ENCODE results near the gene RAB3A.
"Not testable (repeated sequence)": the region's sequence is repeated elsewhere in the genome, so short reads cannot be mapped to it uniquely, and the experiment has no call there.

Gene RAB3A

GRCh38 chr19:18223860-18224524 lies 20.1 kb upstream of the RAB3A start:
- Histone ChIP-seq H3K9ac (ENCODE audit: low read depth, low read length) (peak overlapping the region; percentile 78), H3K36me3 (ENCODE audit: control insufficient read depth, insufficient read depth, low read length) (no peaks in the 10 kb centered on the region), H3K27me3 (ENCODE audit: control insufficient read depth, insufficient read depth, low read length) (peaks cover 25% of the 10 kb centered on the region), H3K27ac (ENCODE audit: low read depth, low read length) (peak overlapping the region; percentile 92), H3K4me3 (ENCODE audit: low read depth, low read length) (peak overlapping the region; percentile 85), H3K4me1 (ENCODE audit: control insufficient read depth, insufficient read depth, low read length) (peaks cover 9% of the 10 kb centered on the region; the same call in 1 of the 2 replicates), H3K9me3 (ENCODE audit: control insufficient read depth, insufficient read depth, low read length) (no peaks in the 10 kb centered on the region)

DNA sequence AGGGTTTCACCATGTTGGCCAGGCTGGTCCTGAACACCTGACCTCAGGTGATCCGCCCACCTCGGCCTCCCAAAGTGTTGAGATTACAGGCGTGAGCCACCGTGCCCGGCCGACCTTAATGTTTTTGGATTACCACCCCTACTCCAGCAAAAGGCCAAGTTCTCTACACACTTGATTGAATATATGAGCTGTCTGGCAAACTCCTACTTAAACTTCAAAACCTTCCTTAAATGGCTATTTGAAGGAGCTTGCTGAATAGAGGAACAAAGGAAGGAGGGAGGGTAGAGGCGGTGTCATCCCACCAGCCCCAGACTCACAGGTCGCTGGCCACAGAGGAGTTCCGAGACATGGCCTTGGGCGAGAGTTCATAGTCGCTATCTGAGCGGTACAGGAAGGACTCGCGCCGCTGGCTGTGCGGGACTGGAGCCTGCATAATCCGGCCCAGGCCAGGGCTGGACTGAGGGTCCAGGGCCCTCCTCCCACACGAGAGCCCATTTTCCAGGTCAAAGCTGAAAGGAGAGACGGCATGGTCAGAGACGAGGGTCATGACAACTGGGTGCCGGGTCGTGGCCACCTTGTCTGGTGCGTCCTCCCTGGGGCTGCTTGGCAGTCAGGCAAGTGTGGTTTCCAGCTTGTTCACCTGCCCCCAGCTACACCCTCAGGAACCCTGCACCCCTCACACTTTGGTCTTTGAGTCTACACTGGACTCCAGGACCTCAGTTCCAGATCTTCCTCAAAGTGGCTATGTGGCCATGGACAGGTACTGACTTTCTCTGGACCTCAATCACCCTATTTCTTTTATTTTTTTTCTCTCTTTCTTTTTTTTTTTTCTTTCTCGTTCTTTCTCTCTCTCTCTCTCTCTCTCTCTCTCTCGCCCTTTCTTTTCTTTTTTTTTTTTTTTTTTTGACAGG lies 18.2 kb upstream of the RAB3A start:
- Histone ChIP-seq H3K4me3 (ENCODE audit: low read depth, low read length) (no peak overlapping the region), H3K27ac (ENCODE audit: low read depth, low read length) (no peak overlapping the region), H3K9ac (ENCODE audit: low read depth, low read length) (no peak overlapping the region), H3K4me1 (ENCODE audit: control insufficient read depth, insufficient read depth, low read length) (peaks cover 9% of the 10 kb centered on the region; the same call in 1 of the 2 replicates), H3K27me3 (ENCODE audit: control insufficient read depth, insufficient read depth, low read length) (peaks cover 24% of the 10 kb centered on the region), H3K9me3 (ENCODE audit: control insufficient read depth, insufficient read depth, low read length) (no peaks in the 10 kb centered on the region), H3K36me3 (ENCODE audit: control insufficient read depth, insufficient read depth, low read length) (no peaks in the 10 kb centered on the region)

DNA sequence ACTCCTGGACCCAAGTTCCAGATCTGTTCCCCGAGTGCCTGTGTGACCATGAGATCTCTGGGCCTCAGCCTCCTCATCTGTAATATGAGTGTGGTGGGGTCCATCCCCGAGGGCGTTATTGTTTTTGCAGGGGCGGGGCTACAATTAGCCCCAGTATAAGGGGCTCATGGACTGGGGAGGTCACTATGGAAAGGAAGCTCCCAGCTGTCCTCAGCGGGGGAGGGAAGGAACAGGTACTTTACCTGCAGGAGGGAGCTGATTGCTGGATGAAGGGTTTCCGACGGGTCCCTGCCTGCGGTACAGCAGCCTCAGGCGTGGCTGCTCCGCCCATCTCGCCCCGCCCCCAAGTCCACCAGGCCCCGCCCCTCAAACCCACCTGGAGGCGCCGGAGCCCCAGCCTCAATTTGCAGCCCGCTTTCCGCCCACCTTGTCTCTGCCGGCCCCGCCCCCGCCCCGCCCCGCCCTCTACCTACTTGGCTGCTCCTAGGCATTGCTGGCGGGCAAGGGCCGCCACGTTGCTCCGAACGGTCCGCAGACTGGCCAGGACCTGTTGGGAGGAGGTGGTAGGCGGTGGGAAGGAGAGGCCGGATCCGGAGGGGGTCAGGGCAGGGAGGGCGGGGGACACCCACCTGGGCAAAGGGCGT lies 16.9 kb upstream of the RAB3A start:
- H3K4me1 ChIP-seq (ENCODE audit: control insufficient read depth, insufficient read depth, low read length): peaks cover 6% of the 10 kb centered on the region; the same call in 1 of the 2 replicates
- H3K9ac ChIP-seq (ENCODE audit: low read depth, low read length): no peak overlapping the region
- H3K27ac ChIP-seq (ENCODE audit: low read depth, low read length): no peak overlapping the region
- H3K36me3 ChIP-seq (ENCODE audit: control insufficient read depth, insufficient read depth, low read length): no peaks in the 10 kb centered on the region
- H3K27me3 ChIP-seq (ENCODE audit: control insufficient read depth, insufficient read depth, low read length): peaks cover 11% of the 10 kb centered on the region
- no peaks in the 10 kb centered on the region for H3K9me3 ChIP-seq (ENCODE audit: control insufficient read depth, insufficient read depth, low read length)
- H3K4me3 ChIP-seq (ENCODE audit: low read depth, low read length): peak overlapping the region; percentile 49; the same call in 1 of the 2 replicates

DNA sequence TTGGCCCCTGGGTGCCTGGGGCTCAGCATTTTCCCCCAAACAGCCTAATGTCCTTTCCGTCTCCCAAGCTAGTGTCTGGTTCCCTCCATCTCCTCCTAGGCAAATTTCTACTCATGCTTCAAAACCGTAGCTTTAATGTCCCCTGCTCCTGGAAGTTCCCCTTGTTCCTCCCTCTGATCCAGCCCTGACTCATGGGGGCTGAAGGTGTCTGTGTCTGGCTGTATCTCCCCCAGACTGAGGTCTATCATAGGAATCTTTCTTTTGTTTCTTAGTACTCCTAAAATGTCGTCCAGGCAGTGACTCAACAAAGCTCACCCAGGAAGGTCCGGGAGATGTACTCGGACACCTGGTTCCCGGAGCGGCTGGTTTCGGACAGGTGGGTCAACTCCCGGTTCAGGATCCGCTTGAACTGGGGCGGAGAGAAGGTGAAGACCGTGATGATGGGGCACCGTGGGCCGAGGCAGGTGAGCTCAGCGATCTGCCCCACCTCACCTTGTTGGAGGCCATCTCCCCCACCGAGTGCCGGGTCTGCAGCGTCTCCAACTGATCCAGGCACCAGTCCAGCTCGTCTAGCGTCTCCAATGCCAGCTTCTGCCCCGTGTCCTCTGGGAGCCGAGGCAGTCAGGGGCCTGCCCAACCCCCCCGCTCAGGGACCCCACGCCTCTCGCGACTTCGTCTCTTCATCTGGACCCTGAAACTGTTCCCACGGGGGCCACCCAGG lies 16.2 kb upstream of the RAB3A start:
- no peak overlapping the region for H3K9ac ChIP-seq (ENCODE audit: low read depth, low read length)
- peaks cover 4% of the 10 kb centered on the region for H3K27me3 ChIP-seq (ENCODE audit: control insufficient read depth, insufficient read depth, low read length)
- peaks cover under 1% of the 10 kb centered on the region; the same call in 1 of the 2 replicates for H3K4me1 ChIP-seq (ENCODE audit: control insufficient read depth, insufficient read depth, low read length)
- H3K36me3 ChIP-seq (ENCODE audit: control insufficient read depth, insufficient read depth, low read length): no peaks in the 10 kb centered on the region
- H3K4me3 ChIP-seq (ENCODE audit: low read depth, low read length): peak overlapping the region; percentile 49; the same call in 1 of the 2 replicates
- H3K9me3 ChIP-seq (ENCODE audit: control insufficient read depth, insufficient read depth, low read length): no peaks in the 10 kb centered on the region
- no peak overlapping the region for H3K27ac ChIP-seq (ENCODE audit: low read depth, low read length)

DNA sequence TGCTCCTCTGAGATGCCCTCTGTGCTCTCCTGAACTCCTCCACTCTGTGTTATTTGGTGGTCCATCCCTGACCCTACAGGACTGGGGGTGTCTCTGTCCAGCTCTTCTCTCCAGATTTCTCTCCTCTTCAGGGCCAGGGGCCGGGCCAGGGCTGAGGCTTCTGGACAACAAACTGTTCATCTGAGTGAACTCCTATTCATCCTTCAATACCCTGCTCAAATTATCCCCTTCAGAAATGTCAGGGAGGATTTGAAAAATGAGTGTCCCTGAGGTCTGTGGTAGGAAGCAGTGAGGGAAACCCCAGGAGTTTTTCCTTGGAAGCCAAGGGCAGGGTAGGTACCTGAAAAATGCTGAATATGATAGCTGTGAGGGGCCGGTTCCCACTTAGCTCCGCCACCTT lies 14.8 kb upstream of the RAB3A start:
- H3K27ac ChIP-seq (ENCODE audit: low read depth, low read length): no peak overlapping the region
- H3K4me1 ChIP-seq (ENCODE audit: control insufficient read depth, insufficient read depth, low read length): no peaks in the 10 kb centered on the region
- no peak overlapping the region for H3K4me3 ChIP-seq (ENCODE audit: low read depth, low read length)
- no peaks in the 10 kb centered on the region for H3K36me3 ChIP-seq (ENCODE audit: control insufficient read depth, insufficient read depth, low read length)
- no peak overlapping the region for H3K9ac ChIP-seq (ENCODE audit: low read depth, low read length)
- no peaks in the 10 kb centered on the region for H3K27me3 ChIP-seq (ENCODE audit: control insufficient read depth, insufficient read depth, low read length)
- H3K9me3 ChIP-seq (ENCODE audit: control insufficient read depth, insufficient read depth, low read length): no peaks in the 10 kb centered on the region

DNA sequence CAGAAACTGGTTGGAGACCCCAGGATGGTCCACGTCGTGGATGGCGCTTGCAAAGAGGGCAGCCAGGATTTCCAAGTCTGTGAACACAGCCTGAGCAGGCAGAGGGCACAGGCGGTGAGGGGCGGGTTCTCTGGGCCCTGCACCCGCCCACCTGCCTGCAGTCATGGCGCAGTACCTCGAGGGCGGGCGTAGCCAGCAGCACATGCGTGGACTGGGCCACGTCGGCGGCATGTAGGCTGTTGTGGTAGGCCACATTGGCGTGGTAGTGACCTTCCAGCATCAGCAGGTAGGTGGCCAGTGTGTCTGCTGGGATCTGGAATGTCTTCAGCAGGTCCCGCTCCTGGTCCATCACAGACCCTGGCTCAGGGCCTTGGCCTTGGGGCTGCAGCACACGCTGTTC lies 14.3 kb upstream of the RAB3A start:
- H3K4me3 ChIP-seq (ENCODE audit: low read depth, low read length): no peak overlapping the region
- no peaks in the 10 kb centered on the region for H3K9me3 ChIP-seq (ENCODE audit: control insufficient read depth, insufficient read depth, low read length)
- no peaks in the 10 kb centered on the region for H3K4me1 ChIP-seq (ENCODE audit: control insufficient read depth, insufficient read depth, low read length)
- no peak overlapping the region for H3K9ac ChIP-seq (ENCODE audit: low read depth, low read length)
- no peaks in the 10 kb centered on the region for H3K36me3 ChIP-seq (ENCODE audit: control insufficient read depth, insufficient read depth, low read length)
- H3K27ac ChIP-seq (ENCODE audit: low read depth, low read length): no peak overlapping the region
- H3K27me3 ChIP-seq (ENCODE audit: control insufficient read depth, insufficient read depth, low read length): no peaks in the 10 kb centered on the region

GRCh38 chr19:18216789-18217188 lies 12.9 kb upstream of the RAB3A start:
- Histone ChIP-seq H3K9me3 (ENCODE audit: control insufficient read depth, insufficient read depth, low read length) (no peaks in the 10 kb centered on the region), H3K9ac (ENCODE audit: low read depth, low read length) (no peak overlapping the region), H3K36me3 (ENCODE audit: control insufficient read depth, insufficient read depth, low read length) (no peaks in the 10 kb centered on the region), H3K4me1 (ENCODE audit: control insufficient read depth, insufficient read depth, low read length) (no peaks in the 10 kb centered on the region), H3K27ac (ENCODE audit: low read depth, low read length) (no peak overlapping the region), H3K4me3 (ENCODE audit: low read depth, low read length) (no peak overlapping the region), H3K27me3 (ENCODE audit: control insufficient read depth, insufficient read depth, low read length) (no peaks in the 10 kb centered on the region)

GRCh38 chr19:18214779-18215433 lies 11.1 kb upstream of the RAB3A start:
- no peak overlapping the region for H3K4me3 ChIP-seq (ENCODE audit: low read depth, low read length)
- no peaks in the 10 kb centered on the region for H3K4me1 ChIP-seq (ENCODE audit: control insufficient read depth, insufficient read depth, low read length)
- no peak overlapping the region for H3K27ac ChIP-seq (ENCODE audit: low read depth, low read length)
- H3K27me3 ChIP-seq (ENCODE audit: control insufficient read depth, insufficient read depth, low read length): no peaks in the 10 kb centered on the region
- no peaks in the 10 kb centered on the region for H3K9me3 ChIP-seq (ENCODE audit: control insufficient read depth, insufficient read depth, low read length)
- no peaks in the 10 kb centered on the region for H3K36me3 ChIP-seq (ENCODE audit: control insufficient read depth, insufficient read depth, low read length)
- no peak overlapping the region for H3K9ac ChIP-seq (ENCODE audit: low read depth, low read length)

GRCh38 chr19:18211683-18212082 lies 7.8 kb upstream of the RAB3A start:
- H3K9me3 ChIP-seq (ENCODE audit: control insufficient read depth, insufficient read depth, low read length): no peaks in the 10 kb centered on the region
- no peaks in the 10 kb centered on the region for H3K36me3 ChIP-seq (ENCODE audit: control insufficient read depth, insufficient read depth, low read length)
- no peak overlapping the region for H3K27ac ChIP-seq (ENCODE audit: low read depth, low read length)
- no peaks in the 10 kb centered on the region for H3K27me3 ChIP-seq (ENCODE audit: control insufficient read depth, insufficient read depth, low read length)
- H3K4me1 ChIP-seq (ENCODE audit: control insufficient read depth, insufficient read depth, low read length): no peaks in the 10 kb centered on the region
- H3K9ac ChIP-seq (ENCODE audit: low read depth, low read length): no peak overlapping the region
- no peak overlapping the region for H3K4me3 ChIP-seq (ENCODE audit: low read depth, low read length)

DNA sequence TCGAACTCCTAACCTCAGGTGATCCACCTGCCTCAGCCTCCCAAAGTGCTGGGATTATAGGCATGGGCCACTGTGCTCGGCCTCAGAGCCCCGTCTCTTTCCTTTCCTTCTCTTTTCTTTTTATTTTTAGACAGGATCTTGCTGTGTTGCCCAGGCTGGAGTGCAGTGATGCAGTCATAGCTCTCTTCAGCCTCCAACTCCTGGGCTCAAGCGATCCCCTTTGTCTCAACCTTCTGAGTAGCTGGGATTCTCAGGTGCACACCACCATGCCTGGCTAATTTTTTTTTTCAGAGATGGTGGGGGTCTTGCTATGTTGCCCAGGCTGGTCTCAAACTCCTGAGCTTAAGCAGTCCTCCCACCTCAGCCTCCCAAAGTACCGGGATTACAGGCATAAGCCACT lies 6.1 kb upstream of the RAB3A start:
- not testable (repeated sequence) for H3K4me1 ChIP-seq (ENCODE audit: control insufficient read depth, insufficient read depth, low read length); H3K36me3 ChIP-seq (ENCODE audit: control insufficient read depth, insufficient read depth, low read length); H3K9me3 ChIP-seq (ENCODE audit: control insufficient read depth, insufficient read depth, low read length); H3K27me3 ChIP-seq (ENCODE audit: control insufficient read depth, insufficient read depth, low read length); H3K27ac ChIP-seq (ENCODE audit: low read depth, low read length); H3K4me3 ChIP-seq (ENCODE audit: low read depth, low read length); H3K9ac ChIP-seq (ENCODE audit: low read depth, low read length)

All from HUES48 (cell line).